DMS79 treated with DMSO at 0.1 percent for 48 hours (cell line): Measurements from ENCODE around the gene TMED8.
A peak's percentile ranks its signal among the peaks of the same experiment; 100 is the strongest.
"Not testable (repeated sequence)": the region's sequence is repeated elsewhere in the genome, so short reads cannot be mapped to it uniquely, and the experiment has no call there.

Experiments used
- DNase-seq: peaks from one replicate; lab custom pipeline; 2025; lab: John Stamatoyannopoulos, UW

TMED8 gene

DNA sequence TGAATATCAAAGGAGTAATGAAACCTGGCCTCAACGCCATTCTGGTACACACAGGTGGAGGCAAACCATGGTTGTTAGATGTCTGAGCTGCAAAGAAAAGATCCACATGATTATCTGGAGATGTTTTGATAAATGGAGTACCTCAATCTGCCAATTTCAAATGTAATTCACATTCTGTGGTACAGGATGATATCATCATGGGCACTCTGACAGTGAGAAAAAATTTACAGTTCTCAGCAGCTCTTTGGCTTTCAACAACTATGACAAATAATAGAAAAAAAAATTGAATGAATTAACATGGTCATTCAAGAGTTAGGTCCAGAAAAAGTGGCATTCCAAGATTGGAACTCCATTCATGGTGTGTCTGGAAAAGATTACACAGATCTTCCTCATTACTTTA is 17.3 kb downstream of the TMED8 start:
- no peak for DNase-seq

- DNase-seq = no peak
Observed at GRCh38 chr14:77356899-77357298, 20.0 kb downstream of the TMED8 start.

GRCh38 chr14:77355811-77356210 is 21.1 kb downstream of the TMED8 start:
- no peak for DNase-seq

- no peak for DNase-seq
Observed at GRCh38 chr14:77353469-77354141, 23.3 kb downstream of the TMED8 start.

DNA sequence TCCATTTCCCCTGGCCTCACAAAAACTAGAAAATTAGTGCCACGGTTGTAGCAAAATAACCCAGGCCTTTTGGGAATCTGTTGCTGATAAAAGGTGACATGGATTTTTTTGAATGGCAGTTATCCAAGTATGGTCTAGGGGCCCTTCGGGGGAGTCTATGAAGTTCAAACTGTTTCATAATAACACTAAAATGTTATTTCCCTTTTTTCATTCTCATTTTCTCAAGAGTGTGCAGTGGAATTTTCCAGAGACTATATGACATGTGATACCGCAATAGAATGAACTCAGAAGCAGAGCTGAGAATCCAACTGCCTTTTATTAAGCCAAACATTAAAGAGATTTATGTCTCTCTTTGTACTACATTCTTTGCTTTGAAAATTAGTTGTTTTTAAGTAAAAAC is 29.1 kb downstream of the TMED8 start:
- DNase-seq = no peak

DNA sequence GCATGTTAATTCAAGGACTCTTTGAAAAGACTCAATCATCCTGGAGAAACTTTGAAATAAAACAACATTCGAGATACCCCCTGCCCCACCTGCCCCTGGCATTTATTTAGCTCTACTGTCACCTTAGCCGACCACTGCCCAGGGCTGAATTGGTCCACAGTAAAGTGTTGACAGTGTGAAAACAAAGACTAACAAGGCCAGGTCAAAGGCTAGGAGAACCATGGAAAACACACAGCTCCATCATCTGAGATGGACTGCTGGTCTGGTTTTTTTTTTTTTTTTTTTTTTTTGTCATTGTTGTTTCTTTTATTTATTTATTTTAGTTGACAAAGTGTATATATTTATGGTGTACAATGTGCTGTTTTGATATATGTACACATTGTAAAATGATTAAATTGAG is 30.4 kb downstream of the TMED8 start:
- DNase-seq = no peak

DNA sequence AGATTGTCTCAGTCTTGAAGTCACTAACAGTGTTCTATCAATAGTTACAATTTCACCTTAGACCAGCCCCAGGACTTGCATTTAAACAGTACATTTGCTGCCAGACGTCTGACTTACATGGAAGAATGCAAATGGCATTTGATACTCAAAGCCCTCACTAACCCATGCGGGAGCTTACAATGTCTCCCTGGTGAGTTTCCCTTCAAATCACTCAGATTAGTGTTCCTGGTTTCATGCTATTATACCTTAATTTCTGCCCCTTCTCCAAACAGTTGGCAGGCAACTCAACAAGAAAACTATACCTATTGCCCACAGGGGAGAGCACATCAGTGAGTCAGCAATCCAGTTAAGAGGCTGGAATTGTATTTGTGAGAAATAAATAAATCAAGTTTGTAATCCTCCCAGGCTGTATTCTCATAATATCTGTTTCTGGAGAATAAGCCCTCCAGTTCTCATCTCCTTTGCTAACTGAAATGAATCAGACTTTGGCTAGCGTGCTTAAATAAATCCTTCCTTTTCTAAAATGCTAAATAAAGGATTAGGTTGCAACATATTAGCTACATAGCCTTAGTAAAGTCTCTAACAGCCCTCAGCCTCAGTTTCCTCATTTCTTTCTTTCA is 32.4 kb downstream of the TMED8 start:
- DNase-seq = peak; percentile 28

DNA sequence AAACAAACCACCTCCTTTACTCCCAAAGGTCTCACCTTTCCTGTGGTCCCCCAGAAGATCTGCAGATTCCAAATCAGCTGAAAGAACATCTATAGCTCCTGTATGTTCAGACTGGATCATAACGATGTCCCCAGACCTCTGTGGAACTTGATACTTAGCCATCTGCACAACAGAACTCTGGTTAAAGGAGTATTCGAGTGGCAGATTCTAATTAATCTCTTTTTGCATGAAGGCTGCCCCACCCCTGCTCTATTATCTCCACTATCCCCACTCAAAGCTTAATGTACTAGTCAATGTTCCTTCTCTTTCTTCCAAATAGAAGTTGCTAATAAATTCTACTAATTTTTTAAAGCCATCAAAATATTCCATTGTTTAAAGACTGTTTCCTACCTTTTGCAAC is 33.2 kb downstream of the TMED8 start:
- peak; percentile 55 for DNase-seq

- no peak for DNase-seq
Observed at GRCh38 chr14:77342726-77343397, 34.0 kb downstream of the TMED8 start.

- DNase-seq = no peak
Observed at GRCh38 chr14:77340389-77340788, 36.5 kb downstream of the TMED8 start.

DNA sequence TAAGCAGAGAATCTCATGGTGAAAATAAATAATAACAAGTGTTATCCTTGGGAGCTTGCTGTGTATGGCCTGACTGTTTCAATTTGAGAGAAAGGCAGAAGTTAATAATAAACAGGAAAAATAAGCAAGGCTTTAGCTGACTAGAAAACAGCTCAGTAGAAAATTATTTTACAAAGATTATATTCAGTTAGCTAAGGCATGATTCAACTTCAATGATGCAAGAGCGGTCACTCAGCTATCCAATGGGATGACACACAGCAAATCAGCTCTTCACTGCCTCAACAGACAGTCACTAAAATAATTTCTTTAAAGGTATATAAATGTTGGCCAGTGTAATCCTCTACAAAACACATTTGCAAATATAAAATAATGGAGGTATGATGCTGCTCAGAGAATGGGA is 37.5 kb downstream of the TMED8 start:
- DNase-seq = no peak

DNA sequence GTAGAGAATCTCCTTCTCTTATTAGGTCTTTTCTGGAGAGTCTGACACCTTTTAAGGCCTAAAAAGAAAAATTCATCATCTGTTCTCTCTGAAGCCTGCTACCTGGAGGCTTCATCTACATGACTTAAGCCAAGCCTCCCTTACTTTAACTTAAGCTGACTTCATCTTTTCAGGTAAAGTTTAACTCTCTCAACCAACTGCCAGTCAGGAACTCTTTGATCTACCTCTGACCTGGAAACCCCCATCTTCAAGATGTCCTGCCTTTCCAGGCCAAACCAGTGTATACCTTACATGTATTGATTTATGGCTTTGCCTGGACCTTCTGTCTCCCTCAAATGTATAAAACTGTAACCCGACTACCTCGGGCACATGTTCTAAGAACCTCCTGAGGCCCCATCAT is 38.6 kb downstream of the TMED8 start:
- no peak for DNase-seq

GRCh38 chr14:77337880-77338279 is 39.0 kb downstream of the TMED8 start:
- DNase-seq = no peak

GRCh38 chr14:77337255-77337654 is 39.6 kb downstream of the TMED8 start:
- not testable (repeated sequence) for DNase-seq

GRCh38 chr14:77335576-77335975 is 41.3 kb downstream of the TMED8 start:
- no peak for DNase-seq

DNA sequence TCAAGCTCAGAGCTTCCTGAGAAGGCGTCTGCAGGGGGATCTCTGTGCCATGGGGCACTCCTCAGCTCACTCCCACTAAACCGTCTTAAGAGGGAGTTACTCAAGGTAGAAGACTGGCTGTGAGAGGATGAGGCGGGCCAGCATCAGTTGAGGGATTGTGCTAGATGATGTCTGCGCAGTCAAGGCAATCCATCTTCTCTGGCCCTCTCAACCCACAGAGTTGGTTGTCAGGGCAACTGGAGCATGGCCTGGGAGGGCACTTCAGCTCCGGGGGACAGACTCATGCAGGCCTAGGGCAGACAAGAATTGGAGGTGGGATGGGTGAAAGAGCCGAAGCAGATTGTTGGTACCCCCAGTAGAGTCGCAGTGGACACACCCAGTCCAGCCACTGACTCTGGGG is 47.0 kb downstream of the TMED8 start:
- DNase-seq = no peak

DNA sequence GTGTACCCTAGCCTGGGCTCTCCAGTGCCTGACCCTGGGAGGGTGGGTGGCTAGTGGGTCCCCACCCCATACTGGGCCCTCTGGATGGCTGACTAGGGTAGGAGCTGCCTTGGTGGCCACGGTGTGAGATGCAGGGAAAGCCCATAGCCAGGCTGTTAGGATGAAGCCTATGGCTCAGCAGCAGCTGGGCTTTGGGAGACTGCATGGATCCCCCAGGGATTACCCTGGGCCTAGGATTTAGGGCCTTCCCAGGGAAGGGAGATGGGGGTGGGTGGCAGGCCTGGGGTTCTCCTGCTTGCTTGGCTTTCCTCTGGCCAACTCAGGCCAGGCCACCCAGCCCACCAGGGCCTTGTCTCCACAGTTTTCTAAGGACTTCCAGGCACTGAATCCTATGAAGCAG is 49.8 kb downstream of the TMED8 start:
- no peak for DNase-seq

DNA sequence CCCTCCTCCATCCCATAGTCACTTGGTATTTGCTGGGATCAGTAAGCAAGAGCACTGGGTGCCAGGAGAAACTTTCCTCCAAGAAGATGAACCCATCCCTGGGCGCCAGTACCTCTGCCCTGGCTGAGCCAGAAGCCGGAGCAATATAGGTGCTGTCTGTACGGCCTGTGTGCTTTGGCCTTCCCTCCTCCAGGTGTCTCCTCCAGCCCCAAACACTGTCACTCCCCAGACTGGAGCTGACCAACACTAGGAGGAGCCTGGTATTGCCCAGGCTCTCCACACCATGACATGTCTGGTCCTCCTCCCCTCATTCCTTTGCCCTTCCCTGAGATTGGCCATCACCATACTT is 51.2 kb downstream of the TMED8 start:
- no peak for DNase-seq

DNA sequence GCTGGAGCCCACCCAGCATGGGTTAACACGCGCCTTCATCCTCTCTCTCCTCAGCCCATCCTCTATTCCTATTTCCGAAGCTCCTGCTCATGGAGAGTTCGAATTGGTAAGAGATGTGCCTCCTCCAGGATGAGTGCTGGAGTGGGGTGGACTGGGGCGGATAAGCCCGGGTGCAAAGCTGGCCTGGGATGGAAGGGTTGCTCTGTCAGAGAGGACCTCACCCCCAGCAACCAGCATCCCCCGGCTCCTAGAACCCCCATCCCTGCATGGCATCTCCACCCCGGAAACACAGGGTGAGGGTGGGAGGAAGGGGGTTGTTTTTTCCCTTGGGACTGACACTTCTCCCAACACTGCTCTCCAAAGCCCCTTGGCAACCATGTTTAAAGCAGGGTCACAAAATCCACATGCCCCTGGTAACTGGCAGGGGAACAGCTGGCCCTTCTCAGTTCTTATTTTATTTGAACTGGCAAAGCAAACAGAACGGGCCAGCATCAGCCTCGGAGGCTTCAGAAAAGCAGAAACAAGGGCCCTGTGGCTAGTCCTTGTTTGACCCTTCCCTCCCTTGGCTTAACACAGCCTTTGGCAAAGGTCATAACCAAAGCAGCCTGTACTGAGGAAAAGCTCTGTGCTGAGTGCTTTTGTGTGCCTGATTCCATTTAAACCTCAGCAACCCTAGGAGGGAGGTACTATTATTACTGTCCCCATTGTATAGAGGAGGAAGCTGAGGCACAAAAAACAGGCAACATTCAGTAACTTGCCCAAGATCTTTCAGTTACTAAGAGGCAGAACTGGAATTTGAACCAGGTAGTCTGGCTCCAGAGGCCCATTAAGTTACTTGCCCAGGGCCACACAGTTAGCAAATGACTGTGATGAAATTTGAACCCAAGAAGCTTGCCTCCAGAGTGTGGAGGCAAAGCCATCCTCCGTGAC is 51.8 kb downstream of the TMED8 start:
- DNase-seq = no peak

- DNase-seq = no peak
Observed at GRCh38 chr14:77324289-77324688, 52.6 kb downstream of the TMED8 start.

DNA sequence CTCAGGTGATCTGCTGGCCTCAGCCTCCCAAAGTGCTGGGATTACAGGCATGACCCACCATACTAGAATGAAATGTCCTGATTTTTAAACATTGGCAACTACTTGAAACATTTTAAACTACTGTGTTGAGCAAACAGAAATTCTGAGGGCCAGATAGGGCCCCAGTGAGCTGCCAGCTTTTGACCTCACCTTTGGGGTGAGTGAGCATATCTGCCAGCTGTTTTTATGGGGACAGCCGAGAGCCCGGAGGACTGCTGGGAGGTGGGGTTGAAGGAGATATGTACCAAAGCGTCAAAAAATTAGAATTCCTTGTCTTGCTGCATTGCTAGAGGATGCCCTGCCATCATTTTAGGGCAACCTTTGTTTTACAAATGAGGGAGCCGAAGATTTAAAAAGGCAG is 53.3 kb downstream of the TMED8 start:
- no peak for DNase-seq

DNA sequence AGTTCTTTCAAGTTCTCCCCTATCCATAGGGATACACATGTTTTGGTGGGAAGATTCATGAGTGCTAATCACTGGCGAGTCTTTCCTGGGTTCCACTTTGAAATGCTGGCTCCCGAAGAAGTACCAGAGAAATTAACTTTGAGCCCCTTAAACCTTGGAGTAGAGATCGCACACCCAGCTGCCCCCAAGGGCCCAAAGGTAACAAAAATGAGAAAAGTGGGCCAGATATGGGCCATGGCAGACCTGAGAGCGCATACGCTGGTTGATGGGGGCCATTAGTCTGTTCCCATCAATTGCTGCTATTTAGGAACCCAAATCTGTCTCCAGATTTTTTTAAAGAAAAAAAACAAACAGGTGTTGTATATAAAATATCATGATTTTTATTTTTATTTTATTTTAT is 53.9 kb downstream of the TMED8 start:
- DNase-seq = no peak
